SK-N-SH treated with all-trans-retinoic acid at 6 μM for 48 hours (cell line): ENCODE results near the gene GPX2.

Source experiments
- BACH2 ChIP-seq: fragments of 250-450 bp; sonication (Bioruptor Pico); IDR thresholded peaks from 2 replicates; pipeline ENCODE4 v1.9.0; 2021; ENCODE audit warnings: mild to moderate bottlenecking, borderline replicate concordance
- ZFP3 ChIP-seq: fragments of 250-450 bp; sonication (Bioruptor Pico); IDR thresholded peaks from 2 replicates; pipeline ENCODE4 v1.5.0; 2020; ENCODE audit warnings: mild to moderate bottlenecking, moderate library complexity
- ZFP30 ChIP-seq: fragments of 450-650 bp; formaldehyde crosslinking; IDR thresholded peaks from 2 replicates; pipeline ENCODE4 v1.5.0; 2022; ENCODE audit warnings: mild to moderate bottlenecking, moderate library complexity
- ZNF565 ChIP-seq: fragments of 450-650 bp; formaldehyde crosslinking; conservative IDR thresholded peaks from 2 replicates; pipeline ENCODE4 v1.5.0; 2020; ENCODE audit warnings: low read depth, mild to moderate bottlenecking, moderate library complexity

- TF ChIP-seq ZNF565 (CRISPR knock-in tag) (no peak), ZFP30 (no peak), BACH2 (no peak), ZFP3 (CRISPR knock-in tag) (no peak)
Measured at GRCh38 chr14:64990939-64991338, 48.4 kb upstream of the GPX2 start.
